Effector memory CD4-positive, alpha-beta T cell (primary cell): ENCODE results near the gene RPS19.

Source experiments
- DNase-seq, 3 donors: peaks; one replicate each; pipeline ENCODE4 v3.0.0-alpha.2; 2020
- H3K27ac ChIP-seq: 2 replicates; pipeline ENCODE4 v1.7.0; 2013; ENCODE audit warnings: mild to moderate bottlenecking, low read length, moderate library complexity; ENCODE audit not compliant: insufficient read depth, poor library complexity, severe bottlenecking
- H3K27me3 ChIP-seq: replicated peaks from 2 replicates; pipeline ENCODE4 v1.7.0; 2013; ENCODE audit warnings: mild to moderate bottlenecking, low read length; ENCODE audit not compliant: insufficient read depth, control insufficient read depth, poor library complexity, severe bottlenecking
- H3K36me3 ChIP-seq: 2 replicates; pipeline ENCODE4 v1.7.0; 2013; ENCODE audit warnings: mild to moderate bottlenecking, low read length, moderate library complexity; ENCODE audit not compliant: control insufficient read depth, insufficient read depth
- H3K4me1 ChIP-seq: 2 replicates; pipeline ENCODE4 v1.7.0; 2013; ENCODE audit warnings: low read length, mild to moderate bottlenecking; ENCODE audit not compliant: control insufficient read depth, insufficient read depth, poor library complexity, severe bottlenecking
- H3K4me3 ChIP-seq: 2 replicates; pipeline ENCODE4 v1.7.0; 2013; ENCODE audit warnings: low read length, low read depth, mild to moderate bottlenecking; ENCODE audit not compliant: insufficient read depth, poor library complexity, severe bottlenecking
- H3K9me3 ChIP-seq: 2 replicates; pipeline ENCODE4 v1.7.0; 2013; ENCODE audit warnings: mild to moderate bottlenecking, low read length, moderate library complexity; ENCODE audit not compliant: control insufficient read depth

RPS19 gene

GRCh38 chr19:41920882-41921576 is 61.0 kb downstream of the RPS19 start:
- Histone ChIP-seq H3K4me3 (no peak overlapping the region), H3K27me3 (no peaks in the 10 kb centered on the region), H3K4me1 (no peaks in the 10 kb centered on the region), H3K36me3 (no peaks in the 10 kb centered on the region), H3K27ac (no peak overlapping the region), H3K9me3 (no peaks in the 10 kb centered on the region)
- DNase-seq = no peak

GRCh38 chr19:41921577-41922576 is 61.8 kb downstream of the RPS19 start:
- H3K4me1 ChIP-seq = no peaks in the 10 kb centered on the region
- no peak overlapping the region for H3K4me3 ChIP-seq
- no peaks in the 10 kb centered on the region for H3K27me3 ChIP-seq
- no peak for DNase-seq
- H3K9me3 ChIP-seq = no peaks in the 10 kb centered on the region
- no peaks in the 10 kb centered on the region for H3K36me3 ChIP-seq
- H3K27ac ChIP-seq = no peak overlapping the region
